ENCODE results near the gene RXRA.

- TF ChIP-seq ZNF121 (CRISPR knock-in tag; IDR thresholded peaks at IDR 0.05): no peak
- TF ChIP-seq ZNF777 (CRISPR knock-in tag; IDR thresholded peaks at IDR 0.05): no peak
- no peak for TF ChIP-seq CHD2 (IDR thresholded peaks at IDR 0.05; ENCODE audit: low read depth, low read length)
- no peak for TF ChIP-seq SALL2 (CRISPR knock-in tag; IDR thresholded peaks at IDR 0.05)
- TF ChIP-seq ZFYVE20 (CRISPR knock-in tag; IDR thresholded peaks at IDR 0.05; ENCODE audit: borderline replicate concordance, low read depth): no peak
- TF ChIP-seq EZH2 (conservative IDR thresholded peaks at IDR 0.05; ENCODE audit: low read depth, low read length): no peak
- TF ChIP-seq ZBTB1 (CRISPR knock-in tag; IDR thresholded peaks at IDR 0.05; ENCODE audit: borderline replicate concordance): no peak
- TF ChIP-seq CTCF (CRISPR knock-in tag; IDR thresholded peaks at IDR 0.05): no peak
Observed at GRCh38 chr9:134421888-134422287, 95.6 kb downstream of the RXRA start.
